HepG2 (cell line): Measurements from ENCODE around the gene GLB1L. TPM values are rescaled to one million over a fixed set of nuclear protein-coding genes. Genes with fewer than 3 reads are reported as not detected.
A peak's percentile ranks its signal among the peaks of the same experiment; 100 is the strongest.

ENCODE experiments used
- ATF1 ChIP-seq: IDR thresholded peaks from 2 replicates; pipeline ENCODE4 v1.6.1; 2016; ENCODE audit warnings: mild to moderate bottlenecking, control low read depth
- BHLHE40 ChIP-seq: IDR thresholded peaks from 2 replicates; pipeline ENCODE4 v1.6.1; 2011; ENCODE audit warnings: low read length, improper control_type of control experiment
- GTF2F1 ChIP-seq: fragments of 150-350 bp; IDR thresholded peaks from 2 replicates; pipeline ENCODE4 v1.6.1; 2014; ENCODE audit warnings: low read length
- NCOR1 ChIP-seq: fragments of 200-600 bp; sonication (generic); IDR thresholded peaks from 2 replicates; pipeline ENCODE4 v1.7.0; 2017; ENCODE audit warnings: antibody characterized with exemption, low read length, borderline replicate concordance
- NFE2 ChIP-seq: sonication (generic); formaldehyde crosslinking; IDR thresholded peaks from 2 replicates; pipeline ENCODE4 v1.4.0; 2020; ENCODE audit warnings: missing genetic modification reagents
- NR2F6 ChIP-seq, 2 experiments: IDR thresholded peaks; 2 replicates each; pipeline ENCODE4 v1.6.1; 2016; ENCODE audit warnings: antibody characterized with exemption in 1 of 2, mild to moderate bottlenecking in 1 of 2
- PPARG ChIP-seq: conservative IDR thresholded peaks from 2 replicates; pipeline ENCODE4 v1.6.1; 2016; ENCODE audit warnings: missing biosample characterization, missing genetic modification reagents
- SMAD1 ChIP-seq: sonication (generic); formaldehyde crosslinking; IDR thresholded peaks from 2 replicates; pipeline ENCODE4 v1.4.0; 2020; ENCODE audit warnings: missing genetic modification reagents, low read depth, mild to moderate bottlenecking, borderline replicate concordance
- SMARCC2 ChIP-seq: fragments of 450-650 bp; IDR thresholded peaks from 2 replicates; pipeline ENCODE4 v1.6.1; 2017; ENCODE audit warnings: antibody characterized with exemption, mild to moderate bottlenecking
- SOX13 ChIP-seq, 3 experiments: fragments of 450-650 bp in 1 of 3; sonication (generic) in 1 of 3; formaldehyde crosslinking in 1 of 3; IDR thresholded peaks in 2 of 3; conservative IDR thresholded peaks in 1 of 3; 2 replicates each; pipeline versions ENCODE4 v1.5.0 to v1.6.1; 2016 to 2020; ENCODE audit warnings: antibody characterized with exemption in 1 of 3, mild to moderate bottlenecking in 1 of 3, missing compliant biosample characterization in 1 of 3, missing genetic modification reagents in 1 of 3, moderate library complexity in 1 of 3
- TBP ChIP-seq: sonication (generic); formaldehyde crosslinking; IDR thresholded peaks from 2 replicates; pipeline ENCODE4 v1.5.0; 2020; ENCODE audit warnings: missing genetic modification reagents
- TRIM24 ChIP-seq: sonication (generic); formaldehyde crosslinking; IDR thresholded peaks from 2 replicates; pipeline ENCODE4 v1.8.0; 2022; ENCODE audit warnings: mild to moderate bottlenecking, missing genetic modification reagents
- ZEB1 ChIP-seq: IDR thresholded peaks from 2 replicates; pipeline ENCODE4 v1.6.1; 2012; ENCODE audit warnings: mild to moderate bottlenecking, low read depth, inconsistent platforms; ENCODE audit not compliant: insufficient replicate concordance
- ZNF333 ChIP-seq: sonication (generic); formaldehyde crosslinking; IDR thresholded peaks from 2 replicates; pipeline ENCODE4 v1.4.0; 2020; ENCODE audit warnings: mild to moderate bottlenecking, missing genetic modification reagents, borderline replicate concordance
- ZNF367 ChIP-seq: sonication (generic); formaldehyde crosslinking; IDR thresholded peaks from 2 replicates; pipeline ENCODE4 v1.4.0; 2020; ENCODE audit warnings: missing genetic modification reagents, borderline replicate concordance
- ZSCAN5A ChIP-seq: sonication (generic); formaldehyde crosslinking; IDR thresholded peaks from 2 replicates; pipeline ENCODE4 v1.8.0; 2022; ENCODE audit warnings: mild to moderate bottlenecking, missing genetic modification reagents, borderline replicate concordance
- polyA plus RNA-seq, 8 experiments: library from polyadenylated mRNA; depleted of rRNA in 3 of 8; stranded (reverse) in 7 of 8; unstranded in 1 of 8; fragments of >200 nt; fragmentation: Illumina TruSeq in 4 of 8; extraction: Trizol in 4 of 8; gene quantifications; 2 replicates each; pipeline versions ENCODE4 v1.2.1 to v1.2.3, GENCODE V29; 2011 to 2016; ENCODE audit warnings: low read depth in 4 of 8, missing spikeins in 1 of 8, mixed read lengths in 1 of 8; ENCODE audit not compliant: insufficient read depth in 1 of 8
- total RNA-seq, 5 experiments: library from RNA; depleted of rRNA; stranded (reverse); fragments of >200 nt; fragmentation: Illumina TruSeq; extraction: Trizol; gene quantifications; 2 replicates each; pipeline ENCODE4 v1.2.3, GENCODE V29; 2016; ENCODE audit warnings: low read depth in 1 of 5
- TF ChIP-seq, protein P1 (sequence below): sonication (generic); formaldehyde crosslinking; IDR thresholded peaks from 2 replicates; pipeline ENCODE4 v1.8.1; 2023; ENCODE audit warnings: mild to moderate bottlenecking, missing genetic modification reagents
- TF ChIP-seq, protein P2 (sequence below): sonication (generic); formaldehyde crosslinking; IDR thresholded peaks from 2 replicates; pipeline ENCODE4 v1.4.0; 2020; ENCODE audit warnings: mild to moderate bottlenecking, missing genetic modification reagents
- TF ChIP-seq, protein P3 (sequence below): sonication (generic); formaldehyde crosslinking; IDR thresholded peaks from 2 replicates; pipeline ENCODE4 v1.4.0; 2020; ENCODE audit warnings: missing genetic modification reagents, mild to moderate bottlenecking, borderline replicate concordance
- TF ChIP-seq, protein P4 (sequence below): sonication (generic); formaldehyde crosslinking; IDR thresholded peaks from 2 replicates; pipeline ENCODE4; 2020; ENCODE audit warnings: missing genetic modification reagents, mild to moderate bottlenecking, borderline replicate concordance

Gene GLB1L
- total and polyA plus RNA-seq, 2 of the 13 experiments (the other 11 are each of a cell fraction or from before 2014, with no cell fraction given) = 6.8 to 7.3 TPM

DNA sequence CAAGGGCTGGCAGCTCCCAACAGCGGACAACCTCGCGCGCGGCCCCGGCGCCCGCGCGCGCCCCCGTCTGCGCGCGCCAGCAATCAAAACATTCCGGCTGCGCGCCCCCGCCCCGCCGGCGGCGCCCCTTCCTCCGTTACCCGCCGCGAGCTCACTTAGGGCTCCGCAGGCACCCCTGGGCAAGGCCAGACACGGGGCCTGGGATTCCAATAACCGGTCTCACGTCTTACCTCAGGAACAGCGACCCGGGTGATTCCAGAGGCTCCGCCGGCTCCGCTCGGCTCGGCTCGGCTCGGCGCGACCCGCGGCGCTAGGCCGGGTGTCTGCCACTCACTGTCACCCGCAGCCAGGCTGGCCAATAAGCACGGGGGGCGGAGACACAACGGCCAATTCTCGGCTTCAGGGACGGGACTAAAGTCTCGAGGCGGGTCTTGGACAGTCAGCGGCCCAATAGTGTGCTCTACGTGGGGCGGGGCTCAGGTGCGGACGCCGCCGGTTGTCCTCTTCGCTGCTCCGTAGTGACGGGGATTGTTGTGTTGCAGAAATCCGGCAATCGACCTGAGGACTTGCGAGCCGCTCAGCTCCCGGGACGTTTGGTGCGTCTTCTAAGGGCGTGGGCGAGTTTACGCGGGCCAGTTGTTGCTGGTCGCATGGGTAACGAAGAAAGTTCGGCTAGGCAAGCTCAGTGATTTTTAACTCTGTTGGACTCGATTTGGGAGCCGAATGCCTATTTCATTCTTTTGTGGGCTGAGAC, 15.8 kb downstream of the GLB1L start, which contains the start of the genes ANKZF1 and ATG9A (continued):
- TF ChIP-seq, protein P1, sequence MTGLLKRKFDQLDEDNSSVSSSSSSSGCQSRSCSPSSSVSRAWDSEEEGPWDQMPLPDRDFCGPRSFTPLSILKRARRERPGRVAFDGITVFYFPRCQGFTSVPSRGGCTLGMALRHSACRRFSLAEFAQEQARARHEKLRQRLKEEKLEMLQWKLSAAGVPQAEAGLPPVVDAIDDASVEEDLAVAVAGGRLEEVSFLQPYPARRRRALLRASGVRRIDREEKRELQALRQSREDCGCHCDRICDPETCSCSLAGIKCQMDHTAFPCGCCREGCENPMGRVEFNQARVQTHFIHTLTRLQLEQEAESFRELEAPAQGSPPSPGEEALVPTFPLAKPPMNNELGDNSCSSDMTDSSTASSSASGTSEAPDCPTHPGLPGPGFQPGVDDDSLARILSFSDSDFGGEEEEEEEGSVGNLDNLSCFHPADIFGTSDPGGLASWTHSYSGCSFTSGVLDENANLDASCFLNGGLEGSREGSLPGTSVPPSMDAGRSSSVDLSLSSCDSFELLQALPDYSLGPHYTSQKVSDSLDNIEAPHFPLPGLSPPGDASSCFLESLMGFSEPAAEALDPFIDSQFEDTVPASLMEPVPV (CRISPR knock-in tag) = peak; percentile 81; the same call in 1 of the 2 replicates
- TF ChIP-seq NCOR1 = peak; percentile 79
- TF ChIP-seq NR2F6 (IDR thresholded peaks at IDR 0.05) = peak; percentile 25; the same call in 1 of the 2 replicates
- peak; percentile 38; the same call in 1 of the 2 replicates for TF ChIP-seq NR2F6 (CRISPR knock-in tag; IDR thresholded peaks at IDR 0.05)
- no peak for TF ChIP-seq PPARG
- TF ChIP-seq ZNF367 (CRISPR knock-in tag) = no peak
- TF ChIP-seq, protein P2, sequence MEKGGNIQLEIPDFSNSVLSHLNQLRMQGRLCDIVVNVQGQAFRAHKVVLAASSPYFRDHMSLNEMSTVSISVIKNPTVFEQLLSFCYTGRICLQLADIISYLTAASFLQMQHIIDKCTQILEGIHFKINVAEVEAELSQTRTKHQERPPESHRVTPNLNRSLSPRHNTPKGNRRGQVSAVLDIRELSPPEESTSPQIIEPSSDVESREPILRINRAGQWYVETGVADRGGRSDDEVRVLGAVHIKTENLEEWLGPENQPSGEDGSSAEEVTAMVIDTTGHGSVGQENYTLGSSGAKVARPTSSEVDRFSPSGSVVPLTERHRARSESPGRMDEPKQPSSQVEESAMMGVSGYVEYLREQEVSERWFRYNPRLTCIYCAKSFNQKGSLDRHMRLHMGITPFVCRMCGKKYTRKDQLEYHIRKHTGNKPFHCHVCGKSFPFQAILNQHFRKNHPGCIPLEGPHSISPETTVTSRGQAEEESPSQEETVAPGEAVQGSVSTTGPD (CRISPR knock-in tag) = no peak
- peak; percentile 44; the same call in 1 of the 2 replicates for TF ChIP-seq BHLHE40
- no peak; the same call in 1 of the 2 replicates for TF ChIP-seq ZSCAN5A (CRISPR knock-in tag)
- TF ChIP-seq NFE2 (CRISPR knock-in tag) = no peak
- TF ChIP-seq SMAD1 (CRISPR knock-in tag) = no peak; the same call in 1 of the 2 replicates
- no peak for TF ChIP-seq SMARCC2
- no peak for TF ChIP-seq TRIM24 (CRISPR knock-in tag)
- TF ChIP-seq ZEB1 = no peak
- no peak for TF ChIP-seq ZNF333 (CRISPR knock-in tag)
- no peak for TF ChIP-seq GTF2F1
- TF ChIP-seq, protein P3, sequence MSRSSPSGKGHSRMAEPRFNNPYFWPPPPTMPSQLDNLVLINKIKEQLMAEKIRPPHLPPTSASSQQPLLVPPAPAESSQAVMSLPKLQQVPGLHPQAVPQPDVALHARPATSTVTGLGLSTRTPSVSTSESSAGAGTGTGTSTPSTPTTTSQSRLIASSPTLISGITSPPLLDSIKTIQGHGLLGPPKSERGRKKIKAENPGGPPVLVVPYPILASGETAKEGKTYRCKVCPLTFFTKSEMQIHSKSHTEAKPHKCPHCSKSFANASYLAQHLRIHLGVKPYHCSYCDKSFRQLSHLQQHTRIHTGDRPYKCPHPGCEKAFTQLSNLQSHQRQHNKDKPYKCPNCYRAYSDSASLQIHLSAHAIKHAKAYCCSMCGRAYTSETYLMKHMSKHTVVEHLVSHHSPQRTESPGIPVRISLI = no peak
- no peak for TF ChIP-seq SOX13 (IDR thresholded peaks at IDR 0.05)
- TF ChIP-seq SOX13 (CRISPR knock-in tag; conservative IDR thresholded peaks at IDR 0.05 in 1 of 2, IDR thresholded peaks at IDR 0.05 in 1 of 2) = peak in 1 of 2 experiments; percentile 26; a peak in 1 of 4 replicates
- TF ChIP-seq, protein P4, sequence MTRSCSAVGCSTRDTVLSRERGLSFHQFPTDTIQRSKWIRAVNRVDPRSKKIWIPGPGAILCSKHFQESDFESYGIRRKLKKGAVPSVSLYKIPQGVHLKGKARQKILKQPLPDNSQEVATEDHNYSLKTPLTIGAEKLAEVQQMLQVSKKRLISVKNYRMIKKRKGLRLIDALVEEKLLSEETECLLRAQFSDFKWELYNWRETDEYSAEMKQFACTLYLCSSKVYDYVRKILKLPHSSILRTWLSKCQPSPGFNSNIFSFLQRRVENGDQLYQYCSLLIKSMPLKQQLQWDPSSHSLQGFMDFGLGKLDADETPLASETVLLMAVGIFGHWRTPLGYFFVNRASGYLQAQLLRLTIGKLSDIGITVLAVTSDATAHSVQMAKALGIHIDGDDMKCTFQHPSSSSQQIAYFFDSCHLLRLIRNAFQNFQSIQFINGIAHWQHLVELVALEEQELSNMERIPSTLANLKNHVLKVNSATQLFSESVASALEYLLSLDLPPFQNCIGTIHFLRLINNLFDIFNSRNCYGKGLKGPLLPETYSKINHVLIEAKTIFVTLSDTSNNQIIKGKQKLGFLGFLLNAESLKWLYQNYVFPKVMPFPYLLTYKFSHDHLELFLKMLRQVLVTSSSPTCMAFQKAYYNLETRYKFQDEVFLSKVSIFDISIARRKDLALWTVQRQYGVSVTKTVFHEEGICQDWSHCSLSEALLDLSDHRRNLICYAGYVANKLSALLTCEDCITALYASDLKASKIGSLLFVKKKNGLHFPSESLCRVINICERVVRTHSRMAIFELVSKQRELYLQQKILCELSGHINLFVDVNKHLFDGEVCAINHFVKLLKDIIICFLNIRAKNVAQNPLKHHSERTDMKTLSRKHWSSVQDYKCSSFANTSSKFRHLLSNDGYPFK (CRISPR knock-in tag) = peak; percentile 73; the same call in 1 of the 2 replicates
- TF ChIP-seq TBP = no peak; the same call in 1 of the 2 replicates
- TF ChIP-seq ATF1 (CRISPR knock-in tag) = peak; percentile 87
